Hematopoietic multipotent progenitor cell treated with erythropoietin and hydrocortisone succinate and interleukin-3 and kit ligand, for 17 days (in vitro differentiated cells): ENCODE measurements around the gene IGFBP4.
A peak's percentile ranks its signal among the peaks of the same experiment; 100 is the strongest.

Experiments
- DNase-seq: peaks from one replicate; pipeline ENCODE4 v3.0.0-alpha.2; 2015; ENCODE audit warnings: low spot score

The IGFBP4 gene

DNA sequence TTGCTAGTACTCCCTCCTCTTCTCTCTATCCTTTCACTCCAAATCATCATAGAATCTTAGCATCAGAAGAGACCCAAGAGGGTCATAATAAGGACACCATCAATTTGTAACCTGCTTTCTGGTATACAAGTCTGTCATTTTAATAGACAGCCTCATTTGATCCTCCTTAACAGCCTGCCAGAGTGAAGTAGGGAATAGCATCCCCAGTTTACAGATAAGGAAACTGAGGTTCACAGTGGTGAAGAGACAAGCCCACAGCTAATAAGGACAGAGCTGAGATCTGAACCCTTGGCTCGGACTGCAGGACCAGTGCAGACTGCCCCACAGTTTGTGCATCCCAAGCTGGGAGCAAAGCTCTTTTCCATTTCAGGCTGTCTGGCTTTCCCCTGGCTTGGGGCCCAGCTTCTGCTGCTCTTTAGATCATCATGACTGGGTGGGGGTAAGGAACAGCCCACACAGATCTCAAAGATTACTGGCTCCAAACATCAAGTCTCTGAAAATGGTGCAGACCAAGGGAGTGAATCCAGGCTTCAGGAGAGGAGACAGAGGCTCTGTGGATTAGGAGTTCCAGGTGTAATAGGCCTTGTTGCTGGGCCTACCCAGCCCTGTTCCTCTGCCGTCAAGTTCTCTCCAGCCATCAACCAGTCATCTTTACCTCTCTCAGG lies 10.3 kb upstream of the IGFBP4 start:
- DNase-seq = no peak

DNA sequence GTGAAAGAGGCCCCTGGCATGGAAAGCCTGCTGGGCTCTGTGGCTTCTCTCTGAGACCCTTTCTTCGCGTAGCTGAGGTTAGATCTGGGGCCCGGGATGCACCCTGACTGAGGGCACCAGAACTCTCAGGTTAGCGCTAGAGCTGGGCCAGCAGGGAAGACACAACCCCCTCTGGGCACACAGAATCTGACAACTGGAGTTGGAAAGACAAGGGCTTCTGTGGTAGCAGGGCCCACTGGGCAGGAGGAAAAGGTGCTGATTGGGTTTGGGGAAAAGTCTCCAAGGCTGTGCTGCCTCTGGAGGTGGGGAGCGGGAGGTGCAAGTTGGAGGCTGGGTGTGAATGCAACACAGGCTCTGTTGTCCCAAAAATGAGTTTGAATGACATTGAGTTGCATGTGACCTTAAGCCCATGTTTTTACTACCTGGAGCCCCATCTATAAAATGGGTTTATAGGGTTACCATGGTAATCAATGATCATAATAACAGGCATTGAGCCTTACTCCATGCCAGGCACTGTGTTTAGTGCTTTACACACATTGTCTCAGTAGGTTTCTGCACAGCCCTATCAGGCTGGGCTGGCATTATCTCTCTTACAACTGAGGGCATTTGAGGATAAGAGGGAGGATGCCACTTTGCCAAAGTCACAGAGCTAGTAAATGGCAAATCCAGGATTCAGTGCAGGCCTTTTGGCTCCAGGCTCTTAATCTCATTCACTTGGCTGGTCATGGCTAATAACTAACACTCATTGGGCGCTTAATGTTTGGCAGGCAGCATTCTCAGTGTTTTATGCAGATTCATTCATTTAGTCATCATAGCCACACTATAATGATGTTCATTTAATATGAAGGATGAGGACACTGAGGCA lies 9.5 kb upstream of the IGFBP4 start:
- peak; percentile 31 for DNase-seq

DNA sequence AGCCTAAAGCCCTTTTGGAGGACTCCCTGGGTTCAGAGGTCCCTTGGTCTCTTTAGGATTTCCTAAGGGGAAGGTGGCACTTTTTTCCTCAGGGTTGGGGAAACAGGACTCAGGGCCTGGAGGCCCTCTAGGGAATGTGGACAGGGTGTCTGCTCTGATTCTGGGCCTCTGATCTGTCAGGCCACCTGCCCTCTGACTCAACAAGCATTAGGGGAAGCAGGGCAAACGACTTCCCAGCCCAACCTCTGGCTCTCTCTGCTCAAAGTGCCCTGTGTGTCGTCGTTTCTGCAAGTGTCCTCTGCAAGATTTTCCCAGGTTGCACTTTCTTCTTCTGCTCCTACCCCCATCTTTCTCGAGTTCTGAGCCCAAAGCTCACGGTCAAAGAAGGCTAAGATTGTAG lies 6.6 kb upstream of the IGFBP4 start:
- no peak for DNase-seq

DNA sequence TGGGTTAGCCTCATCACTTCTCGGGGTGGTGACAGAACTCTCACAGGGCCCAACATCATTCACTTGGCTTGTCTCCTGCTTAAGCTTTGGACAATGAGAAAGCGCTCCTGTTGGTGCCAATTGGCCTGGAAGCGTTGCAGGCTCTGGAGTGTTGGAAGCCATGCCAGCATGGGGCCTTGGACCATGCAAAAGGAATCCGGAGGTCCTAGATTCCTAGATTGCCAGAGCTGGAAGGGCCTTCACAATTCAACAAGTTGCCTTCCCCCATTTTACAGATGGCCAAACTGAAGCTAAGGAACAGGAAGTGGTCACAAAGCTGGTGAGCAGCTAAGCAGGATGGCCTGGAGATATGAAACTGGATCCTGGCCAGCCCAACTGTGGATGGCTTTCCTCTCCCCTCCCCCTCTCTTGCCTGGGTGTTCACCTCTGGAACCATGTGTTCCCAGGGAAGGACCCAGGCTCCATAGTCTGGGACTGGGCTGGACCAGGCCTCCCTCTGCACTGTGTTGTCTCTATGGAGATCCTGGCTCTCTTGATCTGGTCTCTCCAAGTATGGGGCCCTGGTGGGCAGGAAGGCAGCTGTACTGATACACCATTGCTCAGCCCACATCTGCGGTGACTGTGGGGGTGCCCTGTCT lies 6.0 kb upstream of the IGFBP4 start:
- no peak for DNase-seq

DNA sequence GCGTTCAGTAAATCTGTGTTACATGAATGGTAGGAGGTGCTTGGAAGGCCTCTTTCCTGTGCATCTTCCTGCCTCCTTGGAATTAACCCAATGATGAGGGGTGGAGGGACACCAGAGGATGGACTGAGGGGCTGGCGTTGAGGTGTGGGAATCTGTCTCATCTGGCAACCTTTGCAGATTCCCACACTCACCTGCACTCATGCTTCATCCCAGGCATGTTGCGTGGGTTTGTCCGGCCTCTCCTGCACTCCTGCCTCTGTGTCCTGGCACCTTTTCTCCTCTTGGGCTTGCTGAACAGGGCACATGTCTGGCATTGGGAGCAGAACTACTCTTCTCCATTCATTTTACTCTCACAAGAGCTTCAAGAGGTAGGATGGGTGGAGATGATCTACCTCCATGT lies 3.1 kb upstream of the IGFBP4 start:
- no peak for DNase-seq

DNA sequence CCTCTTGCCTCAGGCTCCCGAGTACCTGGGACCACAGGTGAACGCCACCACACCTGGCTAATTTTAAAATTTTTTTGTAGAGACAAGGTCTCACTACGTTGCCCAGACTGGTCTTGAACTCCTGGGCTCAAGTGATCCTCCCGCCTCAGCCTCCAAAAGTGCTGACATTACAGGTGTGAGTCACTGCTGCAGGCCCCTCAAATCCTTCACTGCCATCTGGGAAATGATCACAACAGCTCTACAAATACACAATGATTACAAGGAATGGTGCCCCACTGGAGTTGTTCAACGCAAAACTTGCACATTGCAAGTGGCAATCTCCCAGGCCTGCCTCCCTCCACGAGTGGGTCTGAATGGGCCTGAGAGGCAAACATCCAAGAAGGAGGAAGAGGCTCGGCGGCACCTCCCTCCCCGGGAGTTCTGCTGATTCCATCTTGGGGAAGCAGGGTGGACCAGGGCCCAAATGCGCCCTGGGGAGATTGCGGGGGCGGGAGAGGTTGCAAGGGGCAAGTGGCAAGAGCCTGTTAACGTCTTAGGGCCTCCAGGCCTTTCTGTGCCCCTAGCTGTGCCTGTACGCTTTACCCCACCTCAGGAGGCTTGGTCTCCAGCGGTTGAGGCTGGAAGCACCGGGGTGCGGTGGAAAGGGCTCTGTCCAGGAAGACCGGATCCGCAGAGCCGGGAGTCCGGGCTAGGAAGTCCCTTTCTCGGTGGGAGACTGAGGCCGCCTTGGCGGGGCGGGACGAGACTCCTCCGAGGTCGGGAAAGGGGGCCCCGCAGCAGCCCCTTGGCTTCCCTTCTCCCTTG lies 656 bp upstream of the IGFBP4 start:
- DNase-seq = no peak

DNA sequence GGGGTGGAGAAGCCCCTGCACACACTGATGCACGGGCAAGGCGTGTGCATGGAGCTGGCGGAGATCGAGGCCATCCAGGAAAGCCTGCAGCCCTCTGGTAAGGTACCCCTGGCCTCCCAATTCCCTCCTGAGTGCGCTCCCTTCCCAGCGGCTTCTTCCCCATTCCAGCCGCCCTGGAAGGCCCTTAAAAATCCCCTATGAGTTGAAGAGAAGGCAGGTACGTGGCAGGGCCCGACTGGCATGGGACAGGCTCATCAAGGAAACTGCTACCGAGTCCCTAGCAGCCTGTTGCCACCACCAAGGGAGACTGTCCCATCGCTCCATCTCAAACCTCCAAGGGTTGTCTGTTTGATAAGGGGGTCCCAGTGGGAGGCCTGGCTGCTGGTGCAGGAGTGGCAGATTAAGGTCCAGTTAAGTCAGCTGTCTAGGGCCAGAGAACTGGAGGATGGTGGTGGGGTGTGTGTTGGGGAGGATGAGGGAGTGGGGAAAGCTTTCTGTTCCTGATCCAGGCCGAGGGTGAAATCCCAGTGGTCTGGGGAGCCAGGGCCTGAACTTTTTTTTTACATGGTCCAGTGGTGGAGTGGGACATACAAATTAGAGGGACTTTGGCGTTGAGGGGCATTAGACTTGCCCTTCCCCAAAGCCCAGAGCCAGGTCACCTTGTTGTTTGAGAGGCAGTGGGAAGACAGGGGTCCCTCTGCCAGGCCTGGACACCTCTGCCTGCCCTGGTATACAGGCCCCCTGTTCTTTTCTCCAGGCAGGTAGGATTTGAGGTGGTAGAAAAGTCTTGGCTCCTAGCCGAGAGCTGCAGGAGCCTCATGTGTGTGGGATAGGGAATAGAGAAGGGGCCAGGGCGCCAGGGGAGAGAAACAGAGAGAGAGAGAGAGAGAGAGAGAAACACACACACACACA lies 994 bp downstream of the IGFBP4 start:
- DNase-seq = no peak

DNA sequence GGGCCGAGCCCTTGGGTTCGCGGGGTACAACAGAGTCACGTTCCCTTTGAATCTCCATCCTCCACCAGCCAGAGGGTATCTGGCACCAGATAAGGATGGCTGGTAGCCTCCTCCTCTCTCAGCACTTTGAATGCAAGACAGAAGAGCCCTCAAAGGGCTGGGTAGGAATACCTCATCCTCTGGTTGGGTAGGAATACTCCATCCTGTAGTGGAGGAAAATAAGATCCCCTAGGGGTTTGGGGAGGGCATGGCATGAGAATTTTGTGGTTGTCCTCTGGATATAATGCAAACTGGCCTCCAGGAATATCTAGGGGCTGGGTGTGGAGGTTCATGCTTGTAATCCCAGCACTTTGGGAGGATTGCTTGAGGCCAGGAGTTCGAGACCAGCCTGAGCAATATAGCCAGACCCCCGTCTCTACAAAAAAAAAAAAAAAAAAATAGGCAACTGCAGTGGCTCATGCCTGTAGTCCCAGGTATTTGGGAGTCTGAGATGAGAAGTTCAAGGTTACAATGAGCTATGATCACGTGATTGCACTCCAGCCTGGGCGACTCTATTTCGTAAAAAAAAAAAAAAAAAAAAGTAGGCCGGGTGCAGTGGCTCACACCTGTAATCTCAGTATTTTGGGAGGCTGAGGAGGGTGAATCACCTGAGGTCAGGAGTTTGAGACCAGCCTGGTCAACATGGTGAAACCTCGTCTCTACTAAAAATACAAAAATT lies 2.7 kb downstream of the IGFBP4 start:
- DNase-seq = peak; percentile 17

DNA sequence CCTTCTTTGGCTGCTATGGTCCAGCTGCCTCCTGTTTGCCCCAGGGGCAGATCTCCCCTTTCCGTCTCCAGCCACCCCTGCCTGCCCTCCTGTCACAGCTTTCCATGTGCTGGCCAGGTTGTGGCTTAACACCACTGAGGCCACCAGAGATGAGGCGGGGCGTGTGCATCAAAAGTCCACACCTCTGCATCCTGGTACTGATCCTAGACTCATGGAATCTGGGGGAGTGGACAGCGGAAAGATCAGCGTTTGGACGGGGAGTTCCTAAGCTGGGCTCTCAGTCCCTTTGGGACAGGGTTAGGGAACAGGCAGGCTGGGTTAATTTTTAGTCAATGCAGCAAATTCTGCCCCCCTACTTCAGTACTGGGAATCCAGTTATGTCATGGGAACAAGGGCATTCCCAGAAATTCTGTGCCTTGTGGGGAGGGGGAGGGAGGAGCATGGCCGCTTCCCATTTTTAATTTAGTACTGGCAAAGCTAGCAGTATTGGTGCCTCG lies 3.9 kb downstream of the IGFBP4 start:
- DNase-seq = no peak

DNA sequence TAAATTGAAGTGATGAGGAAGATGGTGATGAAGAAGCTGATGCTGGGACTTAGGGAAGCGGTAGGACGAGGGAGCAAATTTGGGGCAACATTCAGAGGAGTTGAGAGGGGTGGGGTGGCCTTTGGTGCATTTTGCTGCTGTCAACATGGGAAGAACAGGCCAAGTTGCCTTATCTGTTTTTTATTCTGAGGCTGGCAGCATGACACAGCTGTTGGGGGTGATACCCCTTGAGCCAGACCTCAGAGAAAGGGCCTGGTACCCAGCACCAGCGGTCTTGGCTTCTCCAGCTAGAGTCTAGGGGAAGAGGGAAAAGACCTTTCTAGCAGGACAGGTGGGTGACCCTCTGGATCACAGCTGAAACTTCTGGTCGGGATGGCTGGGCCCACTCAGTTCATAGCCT lies 4.6 kb downstream of the IGFBP4 start:
- DNase-seq = peak; percentile 55

DNA sequence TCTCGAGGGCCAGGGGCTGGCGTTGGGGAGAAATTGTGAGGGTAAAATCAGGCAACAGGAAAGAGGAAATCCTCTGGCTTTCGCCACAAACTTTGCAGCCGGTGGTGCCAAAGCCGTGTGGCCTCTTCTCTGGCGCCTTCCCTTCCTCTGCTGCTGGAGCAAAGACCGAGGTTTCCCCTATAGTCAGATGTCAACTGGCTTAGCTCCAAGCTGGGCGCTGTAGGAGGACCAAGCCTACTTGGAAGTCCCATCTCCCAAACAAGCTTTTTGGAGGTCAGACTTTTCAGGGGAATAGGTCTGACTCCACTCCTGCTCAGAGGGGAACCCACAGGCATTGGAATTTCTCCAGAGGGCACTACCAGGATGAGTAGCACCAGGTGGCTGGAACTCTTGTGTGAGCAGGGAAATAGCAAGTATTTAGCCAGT lies 5.0 kb downstream of the IGFBP4 start:
- DNase-seq = peak; percentile 52

DNA sequence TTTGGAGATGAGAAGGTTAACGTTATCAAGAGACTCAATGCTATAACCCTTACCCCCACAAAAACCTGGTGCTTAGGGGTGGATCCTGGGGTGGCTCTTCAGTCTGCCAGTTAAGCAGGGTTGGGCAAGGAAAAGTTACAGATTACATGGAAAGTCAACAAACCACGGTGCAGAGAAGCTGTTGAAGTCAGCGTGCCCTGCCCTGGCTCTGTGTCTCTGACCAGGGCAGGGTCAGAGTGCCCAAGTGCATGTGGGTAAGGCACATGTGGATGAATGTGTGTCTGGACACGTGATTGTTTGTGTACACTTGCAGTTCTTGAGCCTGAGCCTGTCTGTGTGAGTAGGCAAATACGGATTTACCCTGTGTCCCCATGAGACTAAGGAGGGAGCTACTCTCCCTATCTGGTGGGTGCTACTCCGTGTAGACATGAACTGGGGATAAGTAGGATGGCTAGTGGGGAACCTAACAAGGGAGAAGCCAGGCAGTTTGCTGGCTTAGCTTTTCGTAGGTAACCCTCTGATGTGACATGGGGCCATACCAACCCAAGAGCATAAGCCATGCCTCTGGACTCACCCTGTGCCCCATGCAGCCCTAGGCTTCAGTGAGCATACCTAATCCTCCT lies 5.5 kb downstream of the IGFBP4 start:
- peak; percentile 58 for DNase-seq

DNA sequence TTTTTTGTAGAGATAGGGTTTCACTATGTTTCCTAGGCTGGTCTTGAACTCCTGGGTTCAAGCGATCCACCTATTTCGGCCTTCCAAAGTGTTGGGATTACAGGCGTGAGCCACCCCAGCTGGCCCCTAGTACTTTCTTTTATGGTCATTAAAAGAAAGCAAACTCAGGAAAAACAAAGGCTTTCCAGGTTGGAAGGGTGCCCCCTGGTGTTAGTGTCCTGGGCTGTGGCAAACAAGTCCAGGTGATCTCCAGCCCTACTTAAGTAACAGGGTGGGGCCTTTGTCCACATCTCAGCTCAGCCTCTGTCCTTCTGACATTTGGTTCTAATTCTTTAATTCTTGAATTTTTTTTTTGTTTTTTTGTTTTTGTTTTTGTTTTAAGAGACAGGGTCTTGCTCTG lies 6.9 kb downstream of the IGFBP4 start:
- peak; percentile 64 for DNase-seq

DNA sequence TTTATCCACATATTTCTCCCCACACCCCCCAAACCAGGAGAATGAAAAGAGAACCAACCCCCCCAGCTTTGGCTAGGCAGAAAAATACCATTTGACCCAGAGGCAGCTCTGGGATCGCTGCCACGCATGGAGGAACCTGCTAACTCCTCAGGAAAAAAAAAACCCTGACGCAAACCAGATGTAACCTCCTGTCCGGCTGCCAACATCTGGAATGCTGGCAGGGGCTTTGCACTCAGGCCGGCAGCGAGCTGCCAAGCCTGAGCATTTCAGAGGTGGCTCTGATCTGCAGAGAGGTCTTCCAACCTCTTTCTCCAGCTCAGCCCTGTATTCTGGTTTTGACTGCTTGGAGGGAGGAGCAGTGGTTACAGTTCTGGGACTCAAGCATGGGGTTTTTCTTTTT lies 8.2 kb downstream of the IGFBP4 start:
- no peak for DNase-seq

DNA sequence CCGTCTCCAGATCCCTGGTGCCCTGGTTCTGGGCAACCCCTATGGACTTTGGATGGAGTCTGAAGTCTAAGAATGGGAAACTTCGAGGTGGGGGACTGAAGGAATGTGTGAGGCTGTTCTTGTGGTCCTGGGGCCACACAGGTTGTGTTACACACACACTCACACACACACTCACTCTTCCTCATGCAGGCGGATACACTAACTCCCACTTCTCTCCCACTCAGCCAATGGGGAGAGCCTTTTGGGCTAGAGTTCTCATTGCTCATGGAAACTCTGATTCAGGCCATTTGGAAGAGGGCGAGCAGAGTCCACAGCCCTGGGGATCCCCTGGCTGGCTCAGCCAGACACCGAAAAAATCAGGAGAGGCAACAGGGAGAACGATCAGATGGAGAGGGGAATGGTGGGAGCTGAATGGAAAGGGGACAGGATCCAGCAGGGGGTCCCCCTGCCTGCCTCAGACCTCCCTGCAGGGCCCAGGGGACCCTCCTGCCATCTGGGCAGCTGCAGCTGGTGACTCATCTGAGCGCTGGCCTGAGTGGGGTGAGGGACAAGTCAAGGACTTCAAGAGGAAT lies 9.1 kb downstream of the IGFBP4 start:
- DNase-seq = no peak

DNA sequence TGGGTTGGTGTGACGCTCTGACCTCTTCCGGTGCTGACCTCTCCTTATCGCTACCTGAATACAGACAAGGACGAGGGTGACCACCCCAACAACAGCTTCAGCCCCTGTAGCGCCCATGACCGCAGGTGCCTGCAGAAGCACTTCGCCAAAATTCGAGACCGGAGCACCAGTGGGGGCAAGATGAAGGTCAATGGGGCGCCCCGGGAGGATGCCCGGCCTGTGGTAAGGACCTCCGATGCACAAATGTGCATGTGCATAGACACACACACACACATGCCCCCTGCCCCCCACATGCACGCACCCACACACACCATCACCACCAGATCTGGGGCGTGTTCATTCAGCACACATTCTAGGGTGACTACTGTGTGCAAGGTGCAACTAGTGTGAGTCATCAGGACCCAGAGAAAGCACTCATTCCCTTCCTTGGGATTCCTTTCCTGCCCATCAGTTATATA lies 9.7 kb downstream of the IGFBP4 start:
- no peak for DNase-seq

DNA sequence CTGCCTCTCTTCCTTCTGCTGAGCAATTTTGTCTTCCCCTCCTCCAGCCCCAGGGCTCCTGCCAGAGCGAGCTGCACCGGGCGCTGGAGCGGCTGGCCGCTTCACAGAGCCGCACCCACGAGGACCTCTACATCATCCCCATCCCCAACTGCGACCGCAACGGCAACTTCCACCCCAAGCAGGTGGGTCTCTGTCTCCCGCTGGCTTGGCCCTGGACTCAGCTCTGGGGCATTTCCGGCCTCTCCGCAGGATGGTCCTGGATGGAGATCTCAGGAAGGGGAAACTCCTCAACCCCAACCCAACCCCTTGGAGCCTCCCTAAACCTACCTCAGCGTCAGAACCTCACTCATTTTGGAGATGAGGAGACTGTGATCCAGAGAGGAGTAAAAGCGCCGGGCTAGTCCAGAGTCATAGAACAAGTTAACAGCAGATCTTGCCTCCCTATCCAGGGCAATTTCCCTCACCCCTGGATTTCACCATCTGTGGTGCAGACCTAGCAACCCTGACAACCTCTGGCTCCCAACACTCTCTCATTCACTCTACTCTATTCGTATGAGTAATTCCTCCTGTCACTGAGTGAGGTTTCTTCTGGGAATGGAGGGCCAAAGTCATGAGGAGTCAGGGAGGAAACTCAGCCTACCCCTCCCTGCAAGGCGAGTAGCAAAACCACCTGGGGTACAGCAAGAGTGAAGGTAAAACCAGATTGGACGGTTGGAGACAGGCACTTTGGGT lies 10.8 kb downstream of the IGFBP4 start:
- no peak for DNase-seq

DNA sequence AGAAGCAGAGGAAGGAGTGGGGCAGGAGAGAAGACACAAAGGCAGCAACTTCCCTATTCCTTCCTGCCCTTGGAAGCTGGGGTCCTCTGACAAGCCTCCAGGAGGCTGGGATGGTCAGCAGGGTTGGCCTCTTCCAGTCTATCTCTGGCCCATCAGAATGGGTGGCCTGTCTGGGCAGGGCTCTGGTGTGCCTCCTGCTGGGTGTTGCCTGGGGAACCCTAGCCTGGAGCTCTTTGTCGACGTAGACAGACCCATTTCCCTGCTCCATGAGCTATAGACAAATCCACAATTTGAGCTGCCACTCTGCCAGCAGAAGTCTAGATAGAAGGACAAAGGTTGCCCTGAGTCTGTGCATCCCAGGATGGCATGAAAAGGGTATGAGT lies 11.4 kb downstream of the IGFBP4 start:
- no peak for DNase-seq
